ENCODE results near the gene HYPK. TPM values are rescaled to one million over a fixed set of nuclear protein-coding genes. Genes with fewer than 3 reads are reported as not detected.

The HYPK gene
- total and polyA plus RNA-seq, 2 of the 8 experiments (the other 6 are each of a cell fraction or from before 2014, with no cell fraction given), result 5.4 to 17.6 TPM

DNA sequence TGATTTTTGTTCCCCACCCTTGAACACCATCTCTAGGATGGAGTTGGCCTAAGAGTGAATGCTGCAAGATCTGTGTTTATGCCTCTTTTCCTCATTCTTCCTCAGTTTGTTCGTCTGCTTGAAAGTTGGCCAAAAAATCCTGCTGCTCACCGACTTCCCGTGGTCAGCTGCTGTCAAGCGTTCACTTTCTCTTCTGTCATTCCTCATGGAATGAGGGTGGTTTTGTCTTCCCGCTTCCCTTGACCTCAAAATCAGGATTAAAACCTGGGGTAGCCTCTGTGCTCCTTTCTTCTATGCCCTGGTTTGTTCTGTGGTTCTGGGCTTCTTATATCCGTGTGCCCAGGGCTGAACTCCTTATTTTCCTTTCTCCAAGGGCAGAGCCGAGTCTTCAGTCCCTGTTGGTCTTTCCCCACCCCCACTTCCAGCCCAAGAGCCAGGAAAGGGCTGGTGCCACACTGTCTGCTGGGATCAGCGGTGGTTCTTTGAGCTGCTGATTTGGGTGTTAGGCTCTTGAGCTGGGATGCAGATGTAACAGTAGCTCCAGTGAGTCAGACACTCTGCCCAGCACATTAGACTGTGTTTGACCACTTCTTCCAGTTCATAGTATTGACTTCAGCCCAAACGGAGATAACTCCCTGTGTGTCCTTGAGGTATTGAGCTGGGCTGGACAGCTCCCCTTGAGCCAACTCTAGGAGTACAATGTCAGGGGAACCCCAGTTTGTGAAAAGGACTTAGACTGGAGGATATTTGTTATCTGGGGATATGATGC, 5.9 kb upstream of the HYPK start:
- H3K9me3 ChIP-seq (ENCODE audit: insufficient read depth in 2 of 2, low read depth in 1 of 2, low read length in 1 of 2), result no peaks in the 10 kb centered on the region
- no peak overlapping the region; the same call in 1 of the 2 replicates for H2BK5ac ChIP-seq (ENCODE audit: low read depth, low read length)
- H4K91ac ChIP-seq (replicated peaks; ENCODE audit: insufficient read length, low read length), result no peak overlapping the region
- no peak overlapping the region for H3K9ac ChIP-seq (replicated peaks in 1 of 4; ENCODE audit: extremely low read depth in 1 of 4, low read depth in 3 of 4, low read length in 3 of 4)
- no peak overlapping the region for H2BK15ac ChIP-seq (ENCODE audit: low read length)
- peaks cover 4 to 17% of the 10 kb centered on the region in 2 experiments for H4K20me1 ChIP-seq (replicated peaks in 1 of 2; ENCODE audit: control insufficient read depth in 1 of 2, insufficient read depth in 2 of 2, low read length in 2 of 2)
- CTCF ChIA-PET (ENCODE audit: partially characterized antibody), result interaction anchor here (1.2 to 1.4 kb wide), 3 partner anchors 18 to 280 kb away, joined by 3 to 4 read pairs (median 3); partner anchors contain the start of gene ELL3
- no peak overlapping the region for H4K5ac ChIP-seq (ENCODE audit: insufficient read length, low read depth, low read length)
- TF ChIP-seq NRF1 (IDR thresholded peaks at IDR 0.05; ENCODE audit: low read depth, low read length), result no peak
- peak; percentile 37 for TF ChIP-seq TAF7 (optimal IDR thresholded peaks at IDR 0.05; ENCODE audit: borderline replicate concordance, low read depth, low read length)
- TF ChIP-seq KDM5A (IDR thresholded peaks at IDR 0.05; ENCODE audit: low read length), result no peak
- peak in 1 of 2 experiments; percentile 24; a peak in 2 of 3 replicates for TF ChIP-seq POLR2A (IDR thresholded peaks at IDR 0.05; ENCODE audit: control extremely low read depth in 1 of 2, low read depth in 2 of 2, low read length in 2 of 2)
- 0 out of 2 replicates have a peak overlapping the region, but pooled peaks have one; percentile 24 for H3K18ac ChIP-seq (ENCODE audit: extremely low read depth, low read length)
- H3K4ac ChIP-seq (replicated peaks; ENCODE audit: insufficient read length, low read depth, low read length), result no peak overlapping the region
- H2AFZ ChIP-seq (ENCODE audit: low read length), result no peak overlapping the region
- H3K4me2 ChIP-seq (ENCODE audit: insufficient read depth in 1 of 2, low read depth in 2 of 2, low read length in 2 of 2), result peak overlapping the region; percentile 30 to 98; a peak in 1 of 4 replicates
- DNase-seq (ENCODE audit: low read depth in 1 of 2, low spot score in 2 of 2), result no peak
- no peaks in the 10 kb centered on the region for H3K27me3 ChIP-seq (replicated peaks in 1 of 4; ENCODE audit: control insufficient read depth in 3 of 4, extremely low read depth in 1 of 4, insufficient read depth in 3 of 4, low read length in 3 of 4)
- no peak overlapping the region for H2BK120ac ChIP-seq (replicated peaks; ENCODE audit: low read depth, low read length)
- H3K4me1 ChIP-seq (replicated peaks in 1 of 4; ENCODE audit: control insufficient read depth in 3 of 4, insufficient read depth in 4 of 4, low read length in 3 of 4), result peaks cover 19 to 28% (median 24%) of the 10 kb centered on the region in 4 experiments; a peak in 6 of 7 replicates
- H3K79me1 ChIP-seq (ENCODE audit: low read depth, low read length), result peaks cover 19% of the 10 kb centered on the region
- peak overlapping the region in 1 of 4 experiments; percentile 31; a peak in 1 of 8 replicates for H3K4me3 ChIP-seq (ENCODE audit: extremely low read depth in 1 of 4, insufficient read depth in 2 of 4, low read depth in 3 of 4, low read length in 4 of 4)
- peaks cover 0 to 26% of the 10 kb centered on the region in 2 experiments; a peak in 2 of 4 replicates for H3K79me2 ChIP-seq (ENCODE audit: control insufficient read depth in 1 of 2, insufficient read depth in 2 of 2, low read length in 2 of 2)
- no peak overlapping the region for H2BK12ac ChIP-seq (ENCODE audit: low read depth, low read length)
- H3K36me3 ChIP-seq (ENCODE audit: control insufficient read depth in 2 of 4, insufficient read depth in 4 of 4, low read length in 3 of 4), result peaks cover 12 to 48% (median 22%) of the 10 kb centered on the region in 4 experiments
- POLR2A ChIA-PET (ENCODE audit: partially characterized antibody), result interaction anchor here (1.5 to 8.9 kb wide), 10 partner anchors 9 to 49 kb away, joined by 3 to 71 read pairs (median 8); partner anchors contain the start of genes ELL3, MFAP1 and PDIA3
- no peak overlapping the region for H3K56ac ChIP-seq (replicated peaks; ENCODE audit: insufficient read length, low read depth, low read length)
- no peak overlapping the region for H2AK5ac ChIP-seq (ENCODE audit: low read depth, low read length)
- H3K14ac ChIP-seq (ENCODE audit: insufficient read length), result no peak overlapping the region
- no peak for FAIRE-seq
- 0 out of 2 replicates have a peak overlapping the region, but pooled peaks have one; percentile 54 for H3K27ac ChIP-seq (ENCODE audit: low read depth, low read length)
- H2BK20ac ChIP-seq (ENCODE audit: low read length), result no peak overlapping the region
- H3K23me2 ChIP-seq (ENCODE audit: low read depth, low read length), result peaks cover 4% of the 10 kb centered on the region
- 94% methylated on average over 9 of the region's 9 CpGs; no CpG with 5 or more reads in 1 of the 2 experiments for WGBS, 2 experiments (ENCODE audit: extremely low coverage in 1 of 2, insufficient coverage in 1 of 2, insufficient read length in 1 of 2, insufficient replicate concordance in 2 of 2, low coverage in 1 of 2, low lambda C conversion rate in 2 of 2, missing lambda C conversion rate in 1 of 2)
- no peak overlapping the region for H3K23ac ChIP-seq (ENCODE audit: insufficient read length)
- no peak overlapping the region for H4K8ac ChIP-seq (ENCODE audit: extremely low read depth, insufficient read depth, low read length)
